AG04449 (cell line): ENCODE measurements around the gene SHPK.

Experiments used
- CTCF ChIA-PET: fragments of 350-600 bp; formaldehyde crosslinking; extraction: SDS; loops from one replicate; lab custom pipeline; 2021; ENCODE audit warnings: antibody characterized with exemption; lab: Yijun Ruan, JAX
- POLR2A ChIA-PET: fragments of 400-600, 350-600 bp; formaldehyde crosslinking; extraction: SDS; loops from one replicate; lab custom pipeline; 2020; ENCODE audit warnings: antibody characterized with exemption, inconsistent platforms; lab: Yijun Ruan, JAX
- DNase-seq: peaks from one replicate; pipeline ENCODE4 v3.0.0-alpha.2; 2010; ENCODE audit warnings: low read depth, low spot score
- H3K4me3 ChIP-seq: 2 replicates; pipeline ENCODE4 v1.5.1; 2011; ENCODE audit warnings: low read depth, mild to moderate bottlenecking, control low read depth, low read length
- TF ChIP-seq, protein P1 (sequence below): IDR thresholded peaks from one replicate; pipeline ENCODE4 v1.5.1; 2011; ENCODE audit warnings: mild to moderate bottlenecking, moderate library complexity, low read length, control low read depth, inconsistent platforms; ENCODE audit not compliant: insufficient read depth; ENCODE audit errors: missing control alignments

The SHPK gene

DNA sequence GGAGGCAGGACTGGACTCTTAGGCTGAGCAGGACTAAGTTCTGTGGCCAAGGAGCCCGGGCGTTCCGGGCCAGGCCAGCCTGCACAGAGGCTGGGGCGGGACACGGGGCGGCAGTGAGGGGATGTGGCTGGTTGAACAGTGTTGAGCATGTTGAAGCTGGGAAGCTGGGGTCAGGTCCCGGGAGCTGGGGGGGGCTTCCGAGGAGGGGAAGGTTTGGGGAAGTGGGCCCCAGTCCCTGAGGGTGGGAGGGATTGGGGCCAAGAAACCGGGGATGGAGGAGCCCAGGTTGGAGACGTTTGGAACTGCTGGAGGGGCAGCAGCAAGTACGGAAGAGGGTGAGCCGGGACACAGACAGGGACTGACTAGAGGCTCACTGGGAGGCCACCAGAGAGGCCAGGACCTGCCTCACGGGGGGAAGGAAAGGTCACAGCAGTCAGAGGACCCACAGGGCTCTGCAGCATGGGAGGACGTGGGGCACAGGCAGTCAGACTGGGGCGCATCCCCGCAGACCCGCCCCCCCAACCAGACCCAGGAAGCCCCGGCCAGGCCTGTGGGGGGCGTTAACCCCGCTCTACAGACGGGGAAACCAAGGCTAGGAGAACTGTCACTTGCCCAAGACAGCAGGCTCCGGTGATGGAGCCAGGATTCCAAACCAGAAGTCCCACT lies 22.9 kb upstream of the SHPK start:
- ChIA-PET CTCF (interaction anchor here (1.2 to 1.6 kb wide), 4 partner anchors 12 to 24 kb away, joined by 3 to 4 read pairs (median 3); no protein-coding TSS in a partner anchor), POLR2A (interaction anchor here (1.1 to 3.2 kb wide), 3 partner anchors 8 to 9 kb away, joined by 3 to 13 read pairs (median 9); no protein-coding TSS in a partner anchor)

GRCh38 chr17:3657874-3658783 lies 22.1 kb upstream of the SHPK start:
- ChIA-PET POLR2A (interaction anchor here (3.2 kb wide), 1 partner anchor 9 kb away, joined by 13 read pairs; no protein-coding TSS in a partner anchor), CTCF (interaction anchor here (0.7 to 1.6 kb wide), 3 partner anchors 9 to 13 kb away, joined by 3 to 6 read pairs (median 4); no protein-coding TSS in a partner anchor)
- H3K4me3 ChIP-seq: no peak overlapping the region
- TF ChIP-seq, protein P1, sequence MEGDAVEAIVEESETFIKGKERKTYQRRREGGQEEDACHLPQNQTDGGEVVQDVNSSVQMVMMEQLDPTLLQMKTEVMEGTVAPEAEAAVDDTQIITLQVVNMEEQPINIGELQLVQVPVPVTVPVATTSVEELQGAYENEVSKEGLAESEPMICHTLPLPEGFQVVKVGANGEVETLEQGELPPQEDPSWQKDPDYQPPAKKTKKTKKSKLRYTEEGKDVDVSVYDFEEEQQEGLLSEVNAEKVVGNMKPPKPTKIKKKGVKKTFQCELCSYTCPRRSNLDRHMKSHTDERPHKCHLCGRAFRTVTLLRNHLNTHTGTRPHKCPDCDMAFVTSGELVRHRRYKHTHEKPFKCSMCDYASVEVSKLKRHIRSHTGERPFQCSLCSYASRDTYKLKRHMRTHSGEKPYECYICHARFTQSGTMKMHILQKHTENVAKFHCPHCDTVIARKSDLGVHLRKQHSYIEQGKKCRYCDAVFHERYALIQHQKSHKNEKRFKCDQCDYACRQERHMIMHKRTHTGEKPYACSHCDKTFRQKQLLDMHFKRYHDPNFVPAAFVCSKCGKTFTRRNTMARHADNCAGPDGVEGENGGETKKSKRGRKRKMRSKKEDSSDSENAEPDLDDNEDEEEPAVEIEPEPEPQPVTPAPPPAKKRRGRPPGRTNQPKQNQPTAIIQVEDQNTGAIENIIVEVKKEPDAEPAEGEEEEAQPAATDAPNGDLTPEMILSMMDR: no peak
- no peak for DNase-seq

More for the DNA sequence above, 22.9 kb upstream of the SHPK start:
- TF ChIP-seq, protein P1: no peak
- no peak overlapping the region for H3K4me3 ChIP-seq
- no peak for DNase-seq

DNA sequence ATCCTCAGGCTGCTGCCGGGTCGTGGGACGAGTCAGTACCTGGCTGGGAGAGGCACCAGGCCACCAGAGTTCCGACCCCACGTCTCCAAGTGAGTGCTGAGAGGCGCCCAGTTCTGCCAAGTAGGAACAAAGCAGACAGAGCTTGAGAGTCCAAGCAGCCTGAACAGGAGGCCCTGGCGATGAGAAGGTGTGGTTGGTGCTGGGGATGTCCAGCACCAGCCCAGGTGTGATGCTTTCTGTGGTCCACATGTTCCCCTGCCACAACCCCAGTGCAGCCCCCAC lies 21.5 kb upstream of the SHPK start:
- DNase-seq: no peak
- H3K4me3 ChIP-seq: no peak overlapping the region
- ChIA-PET POLR2A (interaction anchor here (3.2 kb wide), 1 partner anchor 10 kb away, joined by 13 read pairs; no protein-coding TSS in a partner anchor), CTCF (interaction anchor here (0.7 to 1.6 kb wide), 3 partner anchors 8 to 13 kb away, joined by 3 to 6 read pairs (median 4); no protein-coding TSS in a partner anchor)
- TF ChIP-seq, protein P1: no peak

DNA sequence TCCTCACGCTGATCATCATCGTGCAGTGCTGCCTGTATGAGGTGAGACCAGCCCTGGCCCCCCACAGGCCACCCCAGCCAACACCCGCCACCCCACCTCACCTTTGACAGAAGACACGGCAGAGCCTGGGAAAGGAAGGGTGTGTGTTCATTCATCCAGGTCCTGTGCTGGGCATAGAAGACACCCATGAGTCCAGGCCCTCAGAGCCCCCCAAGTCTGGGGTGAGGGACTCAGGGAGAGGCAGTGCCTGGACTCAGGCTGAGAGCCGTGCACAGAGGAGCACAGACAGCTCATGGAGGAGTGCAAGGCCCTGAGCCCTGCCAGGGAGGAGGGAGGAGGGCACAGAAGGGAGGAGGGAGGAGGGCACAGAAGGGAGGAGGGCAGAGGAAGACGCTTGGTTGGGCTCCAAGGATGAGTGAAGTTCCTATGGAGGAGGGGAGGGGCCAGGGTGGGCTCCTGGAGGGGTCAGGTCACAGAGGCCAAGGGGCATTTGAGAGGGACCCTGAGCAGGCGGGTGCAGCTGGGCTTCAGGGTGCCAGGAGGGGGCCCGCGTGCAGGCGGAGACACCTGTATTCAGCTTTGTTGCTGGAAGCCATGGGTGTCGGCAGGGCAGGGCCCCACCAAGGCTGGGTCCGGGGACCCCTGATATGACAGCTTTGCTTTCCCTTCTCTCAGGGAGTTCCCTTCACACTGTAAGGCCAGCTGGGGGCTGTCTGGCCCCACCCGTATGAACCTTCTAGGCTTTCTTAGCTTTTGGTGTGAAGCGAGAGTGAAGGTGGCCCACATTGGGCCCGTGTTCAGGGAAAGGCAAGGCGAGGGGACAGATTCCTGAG lies 20.9 kb upstream of the SHPK start:
- TF ChIP-seq, protein P1: no peak
- H3K4me3 ChIP-seq: no peak overlapping the region
- ChIA-PET CTCF (interaction anchor here (0.7 to 1.5 kb wide), 3 partner anchors 7 to 12 kb away, joined by 3 to 7 read pairs (median 6); no protein-coding TSS in a partner anchor), POLR2A (interaction anchor here (1.2 to 3.2 kb wide), 2 partner anchors 10 to 21 kb away, joined by 3 to 13 read pairs; partner anchors contain the start of gene SHPK)
- no peak for DNase-seq

- TF ChIP-seq, protein P1: no peak
- ChIA-PET CTCF (interaction anchor here (1.5 kb wide), 1 partner anchor 9 kb away, joined by 7 read pairs; no protein-coding TSS in a partner anchor), POLR2A (interaction anchor here (1.2 to 3.2 kb wide), 2 partner anchors 11 to 20 kb away, joined by 3 to 13 read pairs; partner anchors contain the start of gene SHPK)
Measured at GRCh38 chr17:3656353-3656752, 20.3 kb upstream of the SHPK start.

More at GRCh38 chr17:3656353-3656752, 20.3 kb upstream of the SHPK start:
- H3K4me3 ChIP-seq: no peak overlapping the region
- no peak for DNase-seq
